Activated T-helper 1 cell treated with anti-CD3 and anti-CD28 coated beads, Interleukin-2, amount 50 U/mL, for 16 hours (primary cell): Measurements from ENCODE around the gene CCT5.
"Not testable (repeated sequence)": the region's sequence is repeated elsewhere in the genome, so short reads cannot be mapped to it uniquely, and the experiment has no call there.

Experiments
- DNase-seq, 2 donors: peaks; one replicate each; pipeline ENCODE4 v3.0.0-alpha.2; 2020; ENCODE audit warnings: low read depth in 1 of 2, low spot score in 1 of 2

CCT5 gene

DNA sequence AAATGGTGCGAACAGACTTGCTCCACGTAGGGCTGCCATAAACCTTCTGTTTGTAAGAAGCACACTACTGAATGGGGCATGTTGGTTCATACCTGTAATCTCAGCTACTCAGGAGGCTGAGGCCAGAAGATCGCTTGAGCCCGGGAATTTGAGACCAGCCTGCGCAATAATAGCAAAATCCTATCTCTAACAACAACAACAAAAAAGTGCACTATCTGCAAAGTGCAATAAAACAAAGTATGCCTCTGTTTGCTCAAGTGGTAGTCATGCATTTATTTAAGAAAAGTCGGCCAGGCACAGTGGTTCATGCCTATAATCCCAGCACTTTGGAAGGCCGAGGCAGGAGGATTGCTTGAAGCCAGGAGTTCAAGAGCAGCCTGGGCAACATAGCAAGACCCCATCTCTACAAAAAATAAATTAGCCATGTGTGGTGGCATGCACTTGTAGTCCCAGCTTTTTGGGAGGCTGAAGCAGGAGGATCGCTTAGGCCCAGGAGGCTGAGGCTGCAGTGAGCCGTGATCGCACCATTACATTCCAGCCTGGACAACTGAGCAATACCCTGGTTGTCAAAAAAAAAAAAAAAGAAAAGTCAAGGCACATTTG, 5.6 kb upstream of the CCT5 start:
- DNase-seq = no peak

DNA sequence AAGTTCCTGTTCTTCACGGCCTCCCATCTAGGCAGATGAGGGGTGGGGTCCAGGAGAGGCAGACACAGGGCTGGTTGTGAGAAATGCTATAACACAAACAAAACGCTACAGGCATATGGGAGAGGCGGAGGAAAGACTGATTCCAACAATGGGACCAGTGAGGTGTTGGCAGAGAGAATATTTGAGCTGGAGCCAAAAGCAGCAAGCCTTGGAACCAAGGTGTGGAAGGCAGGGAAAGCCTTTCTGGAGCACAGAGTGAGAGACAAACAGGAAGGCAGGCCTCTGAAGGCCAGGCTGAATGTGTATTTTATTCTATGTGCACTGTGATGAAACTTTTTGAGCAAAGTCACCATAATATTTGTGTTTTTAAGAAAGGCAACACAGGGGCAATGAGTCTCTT, 3.3 kb upstream of the CCT5 start:
- DNase-seq = no peak

DNA sequence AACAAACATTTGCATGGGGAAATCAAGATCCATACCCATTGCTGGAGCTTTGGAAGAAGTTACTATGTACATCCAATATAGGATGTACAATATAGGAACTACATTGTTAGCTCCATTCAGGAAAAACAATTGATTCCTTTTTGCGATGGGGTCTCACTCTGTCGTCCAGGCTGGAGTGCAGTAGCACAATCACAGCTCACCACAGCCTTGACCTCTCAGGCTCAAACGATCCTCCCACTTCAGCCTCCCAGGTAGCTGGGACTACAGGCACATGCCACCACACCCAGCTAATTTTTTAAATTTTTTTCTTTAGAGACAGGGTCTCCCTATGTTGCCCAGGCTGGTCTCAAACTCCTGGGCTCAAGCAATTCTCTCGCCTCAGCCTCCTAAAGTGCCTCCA, 2.9 kb upstream of the CCT5 start:
- not testable (repeated sequence) for DNase-seq

GRCh38 chr5:10248378-10249260, 1.5 kb upstream of the CCT5 start:
- DNase-seq = no peak

- no peak for DNase-seq
Observed at GRCh38 chr5:10250806-10251276, 761 bp downstream of the CCT5 start.

DNA sequence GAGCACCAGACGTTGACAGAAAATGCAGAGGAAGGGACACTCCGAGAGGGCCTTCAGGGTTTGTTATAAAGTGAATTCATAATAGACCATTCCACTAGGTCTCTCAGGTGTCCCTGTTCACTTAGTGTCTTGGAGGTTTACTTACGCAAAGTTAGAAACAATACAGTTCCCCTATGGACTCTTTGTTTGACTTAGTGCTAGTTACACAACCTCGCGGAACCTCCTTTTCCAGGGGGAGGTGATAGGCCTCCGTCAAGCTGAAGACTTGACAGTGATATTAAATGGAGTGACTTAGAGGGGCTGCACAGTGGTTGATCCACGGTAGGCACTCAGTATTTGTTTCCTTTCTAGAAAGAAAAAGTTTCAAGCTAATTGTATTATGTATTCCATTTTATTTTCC, 1.3 kb downstream of the CCT5 start:
- no peak for DNase-seq

- DNase-seq = no peak
Observed at GRCh38 chr5:10253390-10253789, 3.3 kb downstream of the CCT5 start.

DNA sequence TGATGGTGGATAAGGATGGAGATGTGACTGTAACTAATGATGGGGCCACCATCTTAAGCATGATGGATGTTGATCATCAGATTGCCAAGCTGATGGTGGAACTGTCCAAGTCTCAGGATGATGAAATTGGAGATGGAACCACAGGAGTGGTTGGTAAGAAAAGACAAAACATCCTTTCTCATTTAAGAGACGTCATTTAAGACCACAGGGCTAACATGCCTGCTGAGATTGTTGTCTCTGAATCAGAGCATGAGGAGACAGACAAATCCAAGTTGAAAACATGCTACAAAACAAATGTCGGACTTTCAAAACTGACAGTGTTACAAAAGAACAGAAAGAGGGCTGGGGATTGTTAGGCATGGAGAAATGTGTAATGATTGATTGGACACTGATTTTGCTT, 4.6 kb downstream of the CCT5 start:
- DNase-seq = no peak

DNA sequence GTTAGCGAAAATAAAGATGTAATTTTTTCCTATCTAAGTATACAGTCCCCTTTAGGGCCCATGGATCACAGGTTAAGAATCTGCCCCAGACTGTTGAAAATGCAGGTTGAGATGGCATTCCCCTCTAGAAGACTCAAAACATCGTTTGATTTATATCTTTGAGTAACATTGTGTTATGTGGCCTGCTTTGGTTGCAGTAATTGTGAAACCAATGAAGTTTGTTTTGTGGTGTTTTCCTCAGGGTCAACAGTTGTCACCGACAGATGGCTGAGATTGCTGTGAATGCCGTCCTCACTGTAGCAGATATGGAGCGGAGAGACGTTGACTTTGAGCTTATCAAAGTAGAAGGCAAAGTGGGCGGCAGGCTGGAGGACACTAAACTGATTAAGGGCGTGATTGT, 7.8 kb downstream of the CCT5 start:
- DNase-seq = no peak

DNA sequence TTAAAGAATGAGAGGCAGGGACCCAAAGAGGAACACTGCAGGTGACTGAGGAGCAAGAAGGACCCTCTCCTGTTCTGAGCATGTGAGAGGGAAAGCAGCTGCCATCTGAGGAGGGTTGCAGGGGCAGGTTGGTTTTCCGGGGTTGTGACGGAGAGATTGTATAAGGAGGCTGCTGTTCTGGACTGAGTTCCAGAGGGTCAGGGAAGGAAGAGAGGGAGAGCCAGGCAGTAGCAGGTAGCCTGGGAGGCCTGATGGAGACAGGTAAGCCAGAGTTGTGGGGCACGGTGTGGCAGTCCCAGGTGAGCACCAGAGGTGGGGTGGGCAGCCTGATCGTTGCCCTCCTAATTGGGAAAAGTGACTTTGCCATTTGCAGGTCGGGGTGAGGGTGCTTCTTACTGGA, 9.8 kb downstream of the CCT5 start:
- DNase-seq = no peak

DNA sequence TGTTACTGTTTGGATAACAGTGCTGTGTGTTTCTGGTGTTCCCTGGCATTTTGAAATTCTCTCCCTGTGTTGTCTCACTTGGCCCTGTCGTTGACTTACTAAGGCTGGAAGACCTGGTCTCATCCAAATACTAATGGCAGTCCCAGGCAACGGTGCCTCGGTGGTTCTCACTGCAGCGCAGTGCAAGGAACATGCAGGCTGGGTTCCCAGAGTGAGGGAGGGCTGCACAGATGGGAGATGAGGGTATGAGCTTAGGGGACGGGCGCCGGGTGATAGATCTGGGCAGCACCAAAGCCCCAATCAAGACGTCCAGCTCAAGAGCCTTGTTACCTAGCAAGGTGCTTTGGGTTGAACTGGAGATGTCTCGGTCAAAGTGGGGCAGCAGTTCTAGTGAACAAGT, 11.0 kb downstream of the CCT5 start:
- no peak for DNase-seq

DNA sequence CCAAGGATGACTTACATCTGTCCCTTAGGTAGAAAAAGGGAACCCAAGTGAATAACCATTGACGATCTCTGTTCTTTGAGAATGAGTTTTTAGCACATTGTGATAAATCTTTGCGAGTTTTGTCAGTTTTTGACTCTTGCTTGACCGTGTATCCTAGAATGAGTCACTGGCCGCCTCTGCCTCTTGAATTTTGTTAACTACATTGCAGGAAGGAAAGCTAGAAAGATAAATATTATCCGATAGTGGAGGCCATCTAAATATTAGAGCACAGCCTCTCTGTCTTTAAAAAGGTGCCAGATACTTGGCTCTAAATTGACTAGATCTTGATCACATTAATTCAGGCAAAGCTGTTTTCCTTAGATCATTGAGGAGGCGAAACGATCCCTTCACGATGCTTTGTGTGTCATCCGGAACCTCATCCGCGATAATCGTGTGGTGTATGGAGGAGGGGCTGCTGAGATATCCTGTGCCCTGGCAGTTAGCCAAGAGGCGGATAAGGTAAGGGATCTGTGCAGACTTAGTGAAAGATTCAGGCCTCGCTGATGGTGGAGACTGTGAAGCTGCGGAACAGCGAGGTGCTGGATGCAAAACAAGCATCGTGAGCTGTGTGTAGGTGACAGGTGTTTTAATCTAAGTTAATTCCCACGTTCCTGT, 12.2 kb downstream of the CCT5 start:
- DNase-seq = no peak

DNA sequence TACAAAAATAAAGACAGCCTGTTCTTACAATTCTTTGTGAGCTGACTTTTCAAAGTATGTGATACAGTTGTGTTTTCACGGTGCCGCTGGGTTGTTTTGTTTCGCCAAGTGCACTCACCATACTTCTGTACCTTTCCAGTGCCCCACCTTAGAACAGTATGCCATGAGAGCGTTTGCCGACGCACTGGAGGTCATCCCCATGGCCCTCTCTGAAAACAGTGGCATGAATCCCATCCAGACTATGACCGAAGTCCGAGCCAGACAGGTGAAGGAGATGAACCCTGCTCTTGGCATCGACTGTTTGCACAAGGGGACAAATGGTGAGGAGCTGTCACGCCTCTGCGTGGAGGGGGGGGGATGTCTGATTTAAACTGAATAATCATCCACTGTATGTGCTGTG, 12.9 kb downstream of the CCT5 start:
- DNase-seq = no peak

DNA sequence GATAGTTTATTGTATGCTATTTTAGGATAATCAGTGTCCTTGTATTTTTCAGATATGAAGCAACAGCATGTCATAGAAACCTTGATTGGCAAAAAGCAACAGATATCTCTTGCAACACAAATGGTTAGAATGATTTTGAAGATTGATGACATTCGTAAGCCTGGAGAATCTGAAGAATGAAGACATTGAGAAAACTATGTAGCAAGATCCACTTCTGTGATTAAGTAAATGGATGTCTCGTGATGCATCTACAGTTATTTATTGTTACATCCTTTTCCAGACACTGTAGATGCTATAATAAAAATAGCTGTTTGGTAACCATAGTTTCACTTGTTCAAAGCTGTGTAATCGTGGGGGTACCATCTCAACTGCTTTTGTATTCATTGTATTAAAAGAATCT, 14.5 kb downstream of the CCT5 start:
- no peak for DNase-seq

DNA sequence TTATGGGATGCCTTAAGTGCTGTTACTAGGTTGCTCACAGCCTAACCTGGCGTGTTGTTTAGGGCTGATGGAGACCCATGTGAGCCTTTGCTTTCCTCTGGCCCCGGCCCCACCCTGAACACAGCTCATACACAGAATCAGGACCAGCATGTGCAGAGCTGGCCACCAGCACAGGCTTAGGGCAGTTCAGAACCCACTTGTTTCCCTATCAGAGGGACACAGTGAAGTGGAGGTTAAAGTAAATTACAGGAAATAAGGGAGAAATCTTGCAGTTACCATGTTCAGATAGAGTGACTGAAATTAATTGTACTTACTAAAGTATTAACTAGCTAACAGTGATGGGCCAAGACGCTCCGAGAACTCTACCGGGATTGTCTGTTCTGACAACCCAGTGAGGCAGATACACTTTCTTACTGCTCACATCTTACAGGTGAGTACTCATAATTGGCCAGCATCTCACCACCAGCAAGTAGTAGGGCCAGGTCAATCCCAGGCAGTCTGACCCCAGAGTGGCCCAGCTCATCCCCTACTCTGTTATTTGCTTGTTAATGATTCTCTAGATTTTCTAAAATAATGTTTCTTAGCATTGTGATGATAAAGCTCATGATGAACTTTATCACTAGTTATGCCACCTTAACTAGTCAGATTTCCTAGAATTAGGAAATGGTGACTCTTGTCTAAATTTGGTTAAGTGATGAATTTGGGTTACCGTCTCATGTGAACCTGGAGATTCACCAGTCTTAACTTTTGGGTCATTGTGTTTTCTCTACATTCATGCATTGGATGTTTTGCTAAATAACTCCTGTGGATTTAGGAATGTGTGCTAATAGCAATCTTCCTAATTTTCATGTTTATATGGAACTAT, 15.4 kb downstream of the CCT5 start:
- no peak for DNase-seq

DNA sequence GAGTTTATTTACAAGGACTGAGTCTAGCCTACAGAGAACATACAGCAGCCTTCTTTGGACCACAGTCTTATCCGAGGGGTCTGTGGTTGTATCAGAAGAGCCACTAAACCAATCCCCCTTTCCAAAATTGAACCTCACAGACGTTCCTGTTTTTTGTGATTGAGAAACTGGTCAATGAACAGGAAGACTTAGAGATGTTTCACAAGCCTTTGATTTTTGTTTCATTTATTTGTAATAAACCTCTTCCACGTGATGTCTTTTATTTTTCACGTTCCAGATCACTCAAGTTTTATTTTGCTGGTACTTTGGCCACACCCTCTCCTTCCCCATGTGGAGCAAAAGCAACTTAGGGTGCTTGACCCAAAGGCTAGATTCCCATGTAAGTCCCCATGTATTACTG, 16.1 kb downstream of the CCT5 start:
- no peak for DNase-seq

DNA sequence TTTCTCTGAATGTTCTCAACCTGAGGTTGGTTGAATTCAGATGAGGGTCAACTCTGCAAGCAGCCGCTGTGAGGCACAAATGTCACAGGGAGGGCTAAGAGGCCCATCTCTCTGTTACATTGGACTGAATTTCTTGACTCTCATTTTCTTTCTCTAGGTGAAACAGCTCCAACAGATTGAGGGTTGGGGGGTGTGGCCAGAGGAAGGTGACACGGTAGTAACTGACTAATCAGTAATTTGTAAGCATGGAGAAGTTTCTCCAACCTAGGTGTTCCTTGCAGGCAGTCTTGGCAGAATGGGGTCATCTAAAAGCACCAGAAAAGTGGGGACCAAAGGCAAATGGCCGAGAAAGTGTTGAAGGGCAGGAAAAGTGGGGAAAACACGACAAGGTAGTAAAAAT, 16.8 kb downstream of the CCT5 start:
- DNase-seq = no peak

DNA sequence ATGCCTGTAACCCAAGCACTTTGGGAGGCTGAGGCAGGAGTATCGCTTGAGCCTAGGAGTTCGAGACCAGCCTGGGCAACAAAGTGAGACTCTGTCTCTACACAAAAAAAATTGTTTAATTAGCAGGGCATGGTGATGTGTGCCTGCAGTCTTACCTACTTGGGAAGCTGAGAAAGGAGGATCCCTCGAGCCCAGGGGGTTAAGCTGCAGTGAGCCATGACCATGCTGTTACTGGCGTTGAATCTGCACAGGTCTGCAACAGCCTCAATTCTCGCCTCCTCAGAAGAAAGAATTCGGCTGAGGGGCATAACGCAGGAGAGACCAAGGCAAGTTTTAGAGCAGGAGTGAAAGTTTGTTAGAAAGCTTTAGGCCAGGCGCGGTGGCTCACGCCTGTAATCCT, 18.0 kb downstream of the CCT5 start:
- DNase-seq = no peak

DNA sequence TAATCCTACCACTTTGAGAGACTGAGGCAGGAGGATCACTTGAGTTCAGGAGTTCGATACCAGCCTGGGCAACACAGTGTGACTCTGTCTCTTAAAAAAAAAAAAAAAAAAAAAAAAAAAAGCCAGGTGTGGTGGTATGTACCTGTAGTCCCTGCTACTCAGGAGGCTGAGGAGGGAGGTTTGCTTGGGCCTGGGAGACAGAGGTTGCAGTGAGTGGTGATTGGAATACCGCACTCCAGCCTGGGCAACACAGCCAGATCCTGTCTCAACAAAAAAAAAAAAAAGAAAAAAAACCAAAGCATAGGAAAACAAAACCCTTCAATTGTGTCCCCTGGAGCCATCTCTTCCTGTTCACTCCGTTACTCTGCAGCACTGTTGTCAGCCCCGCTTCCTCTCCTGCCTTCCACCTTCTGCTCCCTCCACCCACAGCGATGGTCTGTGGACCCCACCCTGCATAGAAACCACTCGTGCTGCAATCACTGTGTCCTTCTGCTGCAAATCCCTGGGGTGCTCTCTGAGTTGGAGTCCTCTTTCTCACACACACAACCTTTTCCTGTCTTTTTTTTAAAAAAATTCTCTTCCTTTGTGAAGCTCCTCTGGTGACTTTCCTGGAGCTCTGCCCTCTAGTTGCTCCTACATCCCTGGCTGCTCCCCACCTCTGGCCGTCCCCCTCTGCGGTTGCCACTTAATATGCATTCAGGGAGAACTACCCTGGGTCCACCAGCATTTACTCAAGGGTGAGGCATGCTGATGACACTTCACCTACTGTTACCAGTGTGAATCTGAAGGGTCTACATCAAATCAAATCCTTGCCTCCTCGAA, 22.2 kb downstream of the CCT5 start:
- DNase-seq = no peak

GRCh38 chr5:10272875-10273209, 22.8 kb downstream of the CCT5 start:
- not testable (repeated sequence) for DNase-seq

DNA sequence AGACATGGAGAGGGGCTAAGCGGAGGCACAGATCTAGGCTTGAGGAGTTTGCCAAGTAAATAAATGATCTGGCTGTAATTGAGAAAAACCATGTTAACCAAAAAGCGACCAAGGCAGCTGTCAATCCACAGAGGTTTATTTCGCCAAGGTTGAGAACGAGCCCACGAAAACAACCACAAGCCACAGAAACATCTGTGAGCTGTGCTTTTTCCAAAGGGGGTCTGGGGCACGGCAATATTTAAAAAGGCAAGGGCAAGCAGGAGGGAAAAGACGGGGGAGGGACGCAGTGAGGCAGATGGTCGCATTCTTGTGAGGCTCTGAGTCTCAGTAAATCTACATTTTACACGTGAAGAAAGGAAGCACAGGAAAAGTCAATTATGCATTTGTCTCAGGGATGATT, 25.4 kb downstream of the CCT5 start:
- DNase-seq = no peak
